Measurements from ENCODE around the gene MYBPH.

Gene MYBPH

GRCh38 chr1:203178821-203179666 lies 3.4 kb upstream of the MYBPH start:
- no peak overlapping the region for H3K27ac ChIP-seq
- TF ChIP-seq CTCF (IDR thresholded peaks at IDR 0.05) = no peak
- no peak for TF ChIP-seq ZFX (IDR thresholded peaks at IDR 0.05; ENCODE audit: borderline replicate concordance)

GRCh38 chr1:203178083-203178482 lies 2.5 kb upstream of the MYBPH start:
- no peak for TF ChIP-seq CTCF (IDR thresholded peaks at IDR 0.05)
- no peak for TF ChIP-seq ZFX (IDR thresholded peaks at IDR 0.05; ENCODE audit: borderline replicate concordance)
- H3K27ac ChIP-seq = no peak overlapping the region

- no peak for TF ChIP-seq CTCF (IDR thresholded peaks at IDR 0.05)
- no peak for TF ChIP-seq ZFX (IDR thresholded peaks at IDR 0.05; ENCODE audit: borderline replicate concordance)
- H3K27ac ChIP-seq = no peak overlapping the region
Observed at GRCh38 chr1:203177470-203178039, 1.9 kb upstream of the MYBPH start.

- H3K27ac ChIP-seq = no peak overlapping the region
- TF ChIP-seq ZFX (IDR thresholded peaks at IDR 0.05; ENCODE audit: borderline replicate concordance) (no peak), CTCF (IDR thresholded peaks at IDR 0.05) (no peak)
Observed at GRCh38 chr1:203177036-203177405, 1.4 kb upstream of the MYBPH start.

- H3K27ac ChIP-seq = no peak overlapping the region
- no peak for TF ChIP-seq CTCF (IDR thresholded peaks at IDR 0.05)
- no peak for TF ChIP-seq ZFX (IDR thresholded peaks at IDR 0.05; ENCODE audit: borderline replicate concordance)
Observed at GRCh38 chr1:203176273-203177035, 828 bp upstream of the MYBPH start.

GRCh38 chr1:203175827-203176241 lies 208 bp upstream of the MYBPH start:
- TF ChIP-seq CTCF (IDR thresholded peaks at IDR 0.05) (no peak), ZFX (IDR thresholded peaks at IDR 0.05; ENCODE audit: borderline replicate concordance) (no peak)
- H3K27ac ChIP-seq = no peak overlapping the region
